Suprapubic skin (tissue), 4 donors: ENCODE measurements around the gene ERCC8. TPM values are rescaled to one million over a fixed set of nuclear protein-coding genes. Genes with fewer than 3 reads are reported as not detected.

ENCODE experiments used
- DNase-seq, 2 donors: peaks; one replicate each; pipeline ENCODE4 v3.0.0-alpha.2; 2019; ENCODE audit warnings: low spot score in 2 of 2
- H3K27ac ChIP-seq: fragments of 200-600 bp; sonication (generic); one replicate; pipeline ENCODE4 v1.5.1; 2019
- H3K27me3 ChIP-seq: fragments of 200-600 bp; sonication (generic); one replicate; pipeline ENCODE4 v1.5.1; 2019
- H3K36me3 ChIP-seq: fragments of 200-600 bp; sonication (generic); one replicate; pipeline ENCODE4 v1.5.1; 2019
- H3K4me1 ChIP-seq: fragments of 200-600 bp; sonication (generic); one replicate; pipeline ENCODE4 v1.5.1; 2019
- H3K4me3 ChIP-seq: fragments of 200-600 bp; sonication (generic); one replicate; pipeline ENCODE4 v1.5.1; 2019; ENCODE audit warnings: mild to moderate bottlenecking
- H3K9me3 ChIP-seq: fragments of 200-600 bp; sonication (generic); one replicate; pipeline ENCODE4 v1.5.1; 2019
- EP300 ChIP-seq: sonication (generic); formaldehyde crosslinking; IDR thresholded peaks from one replicate; pipeline ENCODE4 v1.6.1; 2017; ENCODE audit warnings: antibody characterized with exemption
- POLR2A ChIP-seq, 2 donors: fragments of 450-650 bp; IDR thresholded peaks; one replicate each; pipeline ENCODE4 v1.6.1; 2017; ENCODE audit warnings: antibody characterized with exemption in 2 of 2, mild to moderate bottlenecking in 2 of 2, moderate library complexity in 2 of 2
- POLR2AphosphoS5 ChIP-seq, 3 donors: sonication (generic); formaldehyde crosslinking; IDR thresholded peaks; one replicate each; pipeline ENCODE4 v1.6.1; 2017; ENCODE audit warnings: antibody characterized with exemption in 3 of 3
- WGBS: methylation state at CpG from one replicate; pipeline ENCODE4 v1.1.5; 2018; 5-methylcytosine and 5-hydroxymethylcytosine counted together
- total RNA-seq, 4 donors: library from RNA; depleted of rRNA; stranded (reverse); fragments of >200 nt; gene quantifications; one replicate each; pipeline ENCODE4 v1.1.0, GENCODE V29; 2016
- TF ChIP-seq, protein P1 (sequence below), 2 donors: fragments of 200-600 bp in 1 of 2; fragments of 450-650 bp in 1 of 2; sonication (generic) in 1 of 2; IDR thresholded peaks; one replicate each; pipeline ENCODE4 v1.5.1; 2016 to 2019; ENCODE audit warnings: antibody characterized with exemption in 2 of 2, mild to moderate bottlenecking in 1 of 2, moderate library complexity in 1 of 2

Gene ERCC8
- total RNA-seq, 4 donors from 2014 or later, result 6.7 to 14.9 (median 11.9) TPM

- no peak for DNase-seq
- Histone ChIP-seq H3K27ac (no peak overlapping the region), H3K36me3 (no peaks in the 10 kb centered on the region), H3K4me1 (no peaks in the 10 kb centered on the region), H3K27me3 (no peaks in the 10 kb centered on the region), H3K9me3 (no peaks in the 10 kb centered on the region), H3K4me3 (no peak overlapping the region)
- TF ChIP-seq EP300 (no peak), POLR2A (IDR thresholded peaks at IDR 0.05) (no peak), POLR2AphosphoS5 (IDR thresholded peaks at IDR 0.05) (no peak)
- TF ChIP-seq, protein P1, sequence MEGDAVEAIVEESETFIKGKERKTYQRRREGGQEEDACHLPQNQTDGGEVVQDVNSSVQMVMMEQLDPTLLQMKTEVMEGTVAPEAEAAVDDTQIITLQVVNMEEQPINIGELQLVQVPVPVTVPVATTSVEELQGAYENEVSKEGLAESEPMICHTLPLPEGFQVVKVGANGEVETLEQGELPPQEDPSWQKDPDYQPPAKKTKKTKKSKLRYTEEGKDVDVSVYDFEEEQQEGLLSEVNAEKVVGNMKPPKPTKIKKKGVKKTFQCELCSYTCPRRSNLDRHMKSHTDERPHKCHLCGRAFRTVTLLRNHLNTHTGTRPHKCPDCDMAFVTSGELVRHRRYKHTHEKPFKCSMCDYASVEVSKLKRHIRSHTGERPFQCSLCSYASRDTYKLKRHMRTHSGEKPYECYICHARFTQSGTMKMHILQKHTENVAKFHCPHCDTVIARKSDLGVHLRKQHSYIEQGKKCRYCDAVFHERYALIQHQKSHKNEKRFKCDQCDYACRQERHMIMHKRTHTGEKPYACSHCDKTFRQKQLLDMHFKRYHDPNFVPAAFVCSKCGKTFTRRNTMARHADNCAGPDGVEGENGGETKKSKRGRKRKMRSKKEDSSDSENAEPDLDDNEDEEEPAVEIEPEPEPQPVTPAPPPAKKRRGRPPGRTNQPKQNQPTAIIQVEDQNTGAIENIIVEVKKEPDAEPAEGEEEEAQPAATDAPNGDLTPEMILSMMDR (IDR thresholded peaks at IDR 0.05), result no peak
Measured at GRCh38 chr5:60851626-60852025, 93.2 kb downstream of the ERCC8 start.

GRCh38 chr5:60846298-60846697 is 98.6 kb downstream of the ERCC8 start:
- 89% methylated on average over 1 of the region's 1 CpG for WGBS
- no peak for DNase-seq

DNA sequence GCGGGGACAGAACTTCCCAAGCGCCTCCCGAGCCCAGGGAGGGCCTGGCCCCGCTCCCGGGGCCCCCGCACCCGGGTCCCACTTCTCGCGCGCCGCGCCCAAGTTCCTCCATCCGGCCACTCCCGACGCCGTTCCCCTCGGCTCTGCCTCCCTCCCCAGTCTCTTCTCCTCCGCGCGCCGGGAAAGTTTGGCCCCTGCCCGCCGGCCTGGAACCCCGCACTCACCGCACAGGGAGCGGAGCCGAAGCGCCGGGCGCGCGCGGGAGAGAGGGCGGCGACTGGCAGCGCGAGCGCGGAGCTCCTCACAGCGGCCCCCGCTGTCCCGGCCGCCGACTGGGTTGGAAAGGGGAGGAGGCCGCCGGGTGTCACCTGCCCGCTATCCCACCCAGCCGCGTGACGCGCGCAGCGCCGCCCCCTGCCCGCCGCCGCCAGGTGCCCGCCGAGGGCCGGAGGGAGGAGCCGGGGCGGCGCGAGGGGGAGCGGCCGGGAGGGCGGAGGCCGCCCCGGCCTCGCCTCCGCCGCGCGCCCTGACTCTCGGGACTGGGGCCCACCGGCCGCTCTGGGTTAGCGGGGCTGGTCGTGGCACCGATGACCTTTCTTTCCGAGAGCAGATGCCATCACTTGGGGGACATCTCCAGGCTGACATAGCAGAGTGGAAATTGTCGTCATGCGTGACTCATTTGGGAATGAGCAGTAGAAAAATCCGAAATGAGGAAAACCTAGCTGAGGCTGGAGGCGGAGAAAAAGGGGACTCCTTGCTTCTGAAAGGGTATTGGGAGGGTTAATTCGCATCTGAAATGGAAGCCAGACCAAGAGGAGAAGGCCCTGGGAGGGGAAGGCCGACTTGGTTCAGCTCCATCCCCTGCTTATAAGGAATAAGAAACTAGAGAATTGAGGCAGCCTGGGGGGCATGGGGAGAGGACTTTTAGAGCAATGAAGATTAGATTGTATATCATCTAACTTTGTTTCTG is 100.6 kb downstream of the ERCC8 start, which contains the start of gene ELOVL7:
TSS of gene ELOVL7 (minus strand) at position 334 of the 970 bp plus-strand sequence. CDS start 56,872 bp downstream, outside the sequence.
- Histone ChIP-seq H3K4me1 (peaks cover 16% of the 10 kb centered on the region), H3K4me3 (peak within 1 kb of the TSS; percentile 82), H3K9me3 (no peaks in the 10 kb centered on the region), H3K27me3 (peaks cover 10% of the 10 kb centered on the region), H3K36me3 (no peaks in the 10 kb centered on the region), H3K27ac (peak within 1 kb of the TSS; percentile 71)
- WGBS, result 1% methylated on average over 28 of the region's 87 CpGs
- TF ChIP-seq, protein P1 (IDR thresholded peaks at IDR 0.05), result peak in 1 of 2 donors; percentile 41
- no peak for TF ChIP-seq EP300
- TF ChIP-seq POLR2A (IDR thresholded peaks at IDR 0.05), result peak in 1 of 2 donors; percentile 41
- no peak for TF ChIP-seq POLR2AphosphoS5 (IDR thresholded peaks at IDR 0.05)
- DNase-seq, result no peak

More at GRCh38 chr5:60846298-60846697, 98.6 kb downstream of the ERCC8 start:
- H3K4me1 ChIP-seq, result peaks cover 16% of the 10 kb centered on the region
- H3K9me3 ChIP-seq, result no peaks in the 10 kb centered on the region
- TF ChIP-seq POLR2AphosphoS5 (IDR thresholded peaks at IDR 0.05) (no peak), EP300 (no peak), POLR2A (IDR thresholded peaks at IDR 0.05) (no peak)
- TF ChIP-seq, protein P1 (IDR thresholded peaks at IDR 0.05), result no peak
- H3K27me3 ChIP-seq, result peaks cover 10% of the 10 kb centered on the region
- H3K4me3 ChIP-seq, result no peak overlapping the region
- no peaks in the 10 kb centered on the region for H3K36me3 ChIP-seq
- H3K27ac ChIP-seq, result no peak overlapping the region

DNA sequence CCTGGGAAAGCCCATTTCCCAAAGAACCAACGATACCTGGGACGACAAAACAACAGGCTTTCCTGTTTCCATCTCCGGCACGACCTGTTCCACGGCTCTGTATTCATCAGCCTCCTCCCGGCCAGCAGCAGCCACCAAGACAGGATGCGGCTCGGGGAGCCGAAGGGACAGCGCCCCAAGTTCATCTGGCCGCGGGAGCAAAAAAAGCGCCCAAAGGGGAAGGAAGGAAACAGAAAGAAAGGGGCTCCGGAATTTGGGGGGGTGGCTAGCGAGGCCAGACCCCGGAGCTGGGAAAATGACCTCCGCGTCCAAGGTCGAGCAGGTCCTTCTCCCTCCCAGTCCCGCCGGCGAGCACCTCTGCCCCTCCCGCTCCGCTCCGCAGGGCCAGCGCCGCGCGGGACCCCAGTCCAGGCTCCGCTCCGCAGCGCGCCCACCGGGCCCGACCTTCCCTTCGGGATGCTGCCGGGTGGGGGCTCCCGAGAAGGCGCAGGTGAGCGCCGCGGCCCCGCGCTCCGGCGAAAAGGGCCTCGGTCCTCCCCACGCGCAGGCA is 101.4 kb downstream of the ERCC8 start:
- peaks cover 10% of the 10 kb centered on the region for H3K27me3 ChIP-seq
- peak overlapping the region; percentile 71 for H3K27ac ChIP-seq
- H3K9me3 ChIP-seq, result no peaks in the 10 kb centered on the region
- peak overlapping the region; percentile 82 for H3K4me3 ChIP-seq
- no peaks in the 10 kb centered on the region for H3K36me3 ChIP-seq
- WGBS, result 0% methylated on average over 19 of the region's 49 CpGs
- no peak for TF ChIP-seq EP300
- TF ChIP-seq, protein P1 (IDR thresholded peaks at IDR 0.05), result no peak
- TF ChIP-seq POLR2A (IDR thresholded peaks at IDR 0.05), result no peak
- TF ChIP-seq POLR2AphosphoS5 (IDR thresholded peaks at IDR 0.05), result no peak
- peaks cover 16% of the 10 kb centered on the region for H3K4me1 ChIP-seq
- no peak for DNase-seq

GRCh38 chr5:60842871-60843385 is 101.9 kb downstream of the ERCC8 start:
- no peak for TF ChIP-seq POLR2AphosphoS5 (IDR thresholded peaks at IDR 0.05)
- TF ChIP-seq EP300, result no peak
- TF ChIP-seq POLR2A (IDR thresholded peaks at IDR 0.05), result no peak
- TF ChIP-seq, protein P1 (IDR thresholded peaks at IDR 0.05), result no peak
- 10% methylated on average over 26 of the region's 26 CpGs for WGBS
- peak overlapping the region; percentile 82 for H3K4me3 ChIP-seq
- peaks cover 10% of the 10 kb centered on the region for H3K27me3 ChIP-seq
- no peaks in the 10 kb centered on the region for H3K36me3 ChIP-seq
- H3K4me1 ChIP-seq, result peaks cover 16% of the 10 kb centered on the region
- DNase-seq, result no peak
- no peak overlapping the region for H3K27ac ChIP-seq
- H3K9me3 ChIP-seq, result no peaks in the 10 kb centered on the region
